H9 (cell line): ENCODE results near the gene FAM228B. TPM values are rescaled to one million over a fixed set of nuclear protein-coding genes. Genes with fewer than 3 reads are reported as not detected.

Source experiments
- DNase-seq: peaks from one replicate; pipeline ENCODE4 v3.0.0-alpha.2; 2017
- H2AFZ ChIP-seq: one replicate; pipeline ENCODE4 v1.6.1; 2013; ENCODE audit warnings: mild to moderate bottlenecking, low read length, control low read depth, moderate library complexity
- H2AK5ac ChIP-seq: 2 replicates; pipeline ENCODE4 v1.6.1; 2013; ENCODE audit warnings: low read length, control low read depth, mixed read lengths; ENCODE audit not compliant: insufficient read length
- H2BK120ac ChIP-seq: one replicate; pipeline ENCODE4 v1.6.1; 2013; ENCODE audit warnings: low read depth, mild to moderate bottlenecking, low read length, control low read depth, inconsistent platforms; ENCODE audit not compliant: poor library complexity, severe bottlenecking
- H2BK12ac ChIP-seq: 2 replicates; pipeline ENCODE4 v1.6.1; 2013; ENCODE audit warnings: low read length, control low read depth, mixed read lengths, low read depth; ENCODE audit not compliant: insufficient read length
- H2BK15ac ChIP-seq: 2 replicates; pipeline ENCODE4 v1.6.1; 2013; ENCODE audit warnings: low read depth, low read length, control low read depth
- H2BK20ac ChIP-seq: one replicate; pipeline ENCODE4 v1.6.1; 2013; ENCODE audit warnings: low read depth, mild to moderate bottlenecking, low read length, control low read depth, inconsistent platforms; ENCODE audit not compliant: poor library complexity, severe bottlenecking
- H2BK5ac ChIP-seq: 2 replicates; pipeline ENCODE4 v1.6.1; 2013; ENCODE audit warnings: low read length, control low read depth, mixed read lengths; ENCODE audit not compliant: insufficient read length
- H3K14ac ChIP-seq: 2 replicates; pipeline ENCODE4 v1.6.1; 2013; ENCODE audit warnings: low read length, control low read depth; ENCODE audit not compliant: insufficient read depth
- H3K18ac ChIP-seq: 2 replicates; pipeline ENCODE4 v1.6.1; 2013; ENCODE audit warnings: low read depth, mild to moderate bottlenecking, mixed read lengths, low read length, control low read depth; ENCODE audit not compliant: insufficient read length
- H3K23ac ChIP-seq: 2 replicates; pipeline ENCODE4 v1.6.1; 2013; ENCODE audit warnings: low read length, control low read depth, mixed read lengths, low read depth; ENCODE audit not compliant: insufficient read length
- H3K23me2 ChIP-seq: 2 replicates; pipeline ENCODE4 v1.6.1; 2013; ENCODE audit warnings: low read depth, mild to moderate bottlenecking, mixed read lengths, low read length, control low read depth; ENCODE audit not compliant: insufficient read length, poor library complexity, severe bottlenecking
- H3K27ac ChIP-seq: 2 replicates; pipeline ENCODE4 v1.5.1; 2013; ENCODE audit warnings: low read length, control low read depth, mixed read lengths, low read depth; ENCODE audit not compliant: insufficient read length
- H3K27me3 ChIP-seq: 2 replicates; pipeline ENCODE4 v1.6.1; 2013; ENCODE audit warnings: low read length, control low read depth, inconsistent platforms; ENCODE audit not compliant: insufficient read depth
- H3K4ac ChIP-seq: 2 replicates; pipeline ENCODE4 v1.6.1; 2013; ENCODE audit warnings: low read depth, mild to moderate bottlenecking, control low read depth, inconsistent platforms, low read length, moderate library complexity
- H3K4me1 ChIP-seq: 2 replicates; pipeline ENCODE4 v1.6.1; 2013; ENCODE audit warnings: low read length, control low read depth, inconsistent platforms; ENCODE audit not compliant: insufficient read depth
- H3K4me2 ChIP-seq: 2 replicates; pipeline ENCODE4 v1.6.1; 2013; ENCODE audit warnings: low read length, control low read depth, mixed read lengths; ENCODE audit not compliant: insufficient read length, insufficient read depth
- H3K56ac ChIP-seq: 2 replicates; pipeline ENCODE4 v1.6.1; 2013; ENCODE audit warnings: low read depth, mild to moderate bottlenecking, mixed read lengths, low read length, control low read depth; ENCODE audit not compliant: insufficient read length
- H3K79me1 ChIP-seq: 2 replicates; pipeline ENCODE4 v1.6.1; 2013; ENCODE audit warnings: low read depth, mild to moderate bottlenecking, moderate library complexity, low read length, control low read depth, inconsistent platforms; ENCODE audit not compliant: insufficient read depth, poor library complexity, severe bottlenecking
- H3K79me2 ChIP-seq: 2 replicates; pipeline ENCODE4 v1.6.1; 2013; ENCODE audit warnings: low read length, control low read depth, inconsistent platforms; ENCODE audit not compliant: insufficient read depth
- H3K9ac ChIP-seq: 2 replicates; pipeline ENCODE4 v1.6.1; 2013; ENCODE audit warnings: low read length, control low read depth, mixed read lengths; ENCODE audit not compliant: insufficient read length; ENCODE audit errors: extremely low read depth
- H3K9me3 ChIP-seq: one replicate; pipeline ENCODE4 v1.6.1; 2013; ENCODE audit warnings: low read depth, low read length, inconsistent platforms; ENCODE audit not compliant: control insufficient read depth
- H3T11ph ChIP-seq: one replicate; pipeline ENCODE4 v1.6.1; 2013; ENCODE audit warnings: mild to moderate bottlenecking, low read length, control low read depth, inconsistent platforms
- H4K20me1 ChIP-seq: one replicate; pipeline ENCODE4 v1.6.1; 2013; ENCODE audit not compliant: control insufficient read depth, insufficient read length, insufficient read depth
- H4K5ac ChIP-seq: 2 replicates; pipeline ENCODE4 v1.6.1; 2013; ENCODE audit warnings: low read depth, mild to moderate bottlenecking, mixed read lengths, low read length, control low read depth; ENCODE audit not compliant: insufficient read length
- H4K8ac ChIP-seq: replicated peaks from 2 replicates; pipeline ENCODE4 v1.6.1; 2013; ENCODE audit warnings: low read length, control low read depth, mixed read lengths, low read depth; ENCODE audit not compliant: insufficient read length
- H4K91ac ChIP-seq: 2 replicates; pipeline ENCODE4 v1.6.1; 2013; ENCODE audit warnings: low read depth, mild to moderate bottlenecking, moderate library complexity, mixed read lengths, low read length, control low read depth; ENCODE audit not compliant: insufficient read length
- H3K27ac Mint-ChIP-seq, 3 experiments: 2 replicates in 2 of 3; 3 replicates in 1 of 3; pipeline ENCODE4 v1.8.0; 2020 to 2021; ENCODE audit warnings: mixed read lengths in 3 of 3, mild to moderate bottlenecking in 1 of 3, moderate library complexity in 1 of 3
- H3K27me3 Mint-ChIP-seq: 2 replicates; pipeline ENCODE4 v1.8.0; 2021; ENCODE audit warnings: low read depth, mild to moderate bottlenecking, moderate library complexity, mixed read lengths
- H3K36me3 Mint-ChIP-seq, 3 experiments: 2 replicates in 2 of 3; 3 replicates in 1 of 3; pipeline ENCODE4 v1.8.0; 2020 to 2021; ENCODE audit warnings: low read depth in 3 of 3, mixed read lengths in 3 of 3; ENCODE audit not compliant: insufficient read depth in 1 of 3
- H3K4me1 Mint-ChIP-seq, 2 experiments: 2 replicates each; pipeline ENCODE4 v1.8.0; 2020; ENCODE audit warnings: mixed read lengths in 2 of 2
- H3K4me3 Mint-ChIP-seq, 2 experiments: 2 replicates in 1 of 2; 3 replicates in 1 of 2; pipeline ENCODE4 v1.8.0; 2020 to 2021; ENCODE audit warnings: mild to moderate bottlenecking in 2 of 2, mixed read lengths in 2 of 2, moderate library complexity in 1 of 2
- H3K9me3 Mint-ChIP-seq, 2 experiments: 2 replicates in 1 of 2; 3 replicates in 1 of 2; pipeline ENCODE4 v1.8.0; 2020; ENCODE audit warnings: mild to moderate bottlenecking in 2 of 2, mixed read lengths in 2 of 2, moderate library complexity in 1 of 2
- CTCF ChIP-seq: fragments of 200-600 bp; sonication (generic); conservative IDR thresholded peaks from 3 replicates; pipeline ENCODE4 v1.8.0; 2021; ENCODE audit warnings: antibody characterized with exemption, mild to moderate bottlenecking
- WGBS: extraction: QIAGEN DNeasy Blood & Tissue Kit; methylation state at CpG from one replicate; pipeline ENCODE4 v1.1.7; 2013; ENCODE audit warnings: missing lambda C conversion rate, low lambda C conversion rate, mixed read lengths; ENCODE audit not compliant: insufficient read length; ENCODE audit errors: extremely low coverage; 5-methylcytosine and 5-hydroxymethylcytosine counted together
- total RNA-seq: library from RNA; stranded (reverse); gene quantifications from 2 replicates; pipeline ENCODE4 v1.2.1, GENCODE V29; 2021

The FAM228B gene
- total RNA-seq, 1 experiment from 2014 or later, result 6.5 TPM

DNA sequence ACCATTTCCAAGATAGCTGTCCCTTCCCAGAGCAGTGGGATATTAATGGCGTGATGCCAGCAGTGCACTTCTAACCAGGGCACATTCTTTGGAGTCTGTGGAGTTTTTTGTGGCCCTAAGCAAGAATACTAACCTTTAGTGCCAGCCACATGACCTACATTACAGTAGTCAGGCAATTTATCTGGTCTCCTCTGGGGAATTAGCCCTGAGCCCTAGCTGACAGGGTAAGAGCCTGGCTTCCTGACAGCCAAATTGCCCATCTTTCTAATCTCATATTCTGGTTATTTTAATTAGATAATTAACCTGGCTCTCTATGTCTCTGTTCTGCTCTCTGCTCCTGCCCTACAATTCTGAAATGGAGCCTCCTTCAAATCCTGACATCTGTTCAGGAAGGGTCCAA lies 5.4 kb upstream of the FAM228B start:
- no peak overlapping the region for H3K4me3 Mint-ChIP-seq
- no peak overlapping the region for H3K23ac ChIP-seq
- H4K8ac ChIP-seq, result no peak overlapping the region
- no peaks in the 10 kb centered on the region for H3K23me2 ChIP-seq
- H3K36me3 Mint-ChIP-seq, result peaks cover 0 to 13% (median 3%) of the 10 kb centered on the region in 3 experiments; a peak in 2 of 7 replicates
- H3K56ac ChIP-seq, result no peak overlapping the region
- no peak overlapping the region for H2AFZ ChIP-seq
- no peaks in the 10 kb centered on the region for H4K20me1 ChIP-seq
- no CpG with 5 or more reads among the region's 1 CpG for WGBS
- peaks cover 7% of the 10 kb centered on the region for H3K9me3 ChIP-seq
- no peaks in the 10 kb centered on the region for H3K79me2 ChIP-seq
- no peak overlapping the region for H3K9ac ChIP-seq
- H3K27me3 ChIP-seq, result peaks cover 3% of the 10 kb centered on the region; the same call in 1 of the 2 replicates
- no peak overlapping the region for H3K14ac ChIP-seq
- no peak overlapping the region for H3K27ac Mint-ChIP-seq
- no peak overlapping the region for H2AK5ac ChIP-seq
- H2BK5ac ChIP-seq, result no peak overlapping the region
- H3K9me3 Mint-ChIP-seq, result peaks cover 7 to 10% of the 10 kb centered on the region in 2 experiments; a peak in 4 of 5 replicates
- peaks cover 16% of the 10 kb centered on the region in 2 experiments for H3K4me1 Mint-ChIP-seq
- H3K18ac ChIP-seq, result no peak overlapping the region
- H2BK12ac ChIP-seq, result no peak overlapping the region
- H3K4ac ChIP-seq, result no peak overlapping the region
- H3K4me2 ChIP-seq, result no peak overlapping the region
- H2BK15ac ChIP-seq, result no peak overlapping the region
- TF ChIP-seq CTCF, result no peak
- H4K91ac ChIP-seq, result no peak overlapping the region
- no peaks in the 10 kb centered on the region for H3K79me1 ChIP-seq
- no peak overlapping the region for H3T11ph ChIP-seq
- 0 out of 2 replicates have a peak, but pooled peaks cover 2% of the 10 kb centered on the region for H3K4me1 ChIP-seq
- H2BK120ac ChIP-seq, result no peak overlapping the region
- no peak for DNase-seq
- no peaks in the 10 kb centered on the region; the same call in none of the 2 replicates for H3K27me3 Mint-ChIP-seq
- H2BK20ac ChIP-seq, result no peak overlapping the region
- H4K5ac ChIP-seq, result no peak overlapping the region
- H3K27ac ChIP-seq, result no peak overlapping the region
